Forelimb muscle (tissue), 1 donor: Measurements from ENCODE around the gene PGA3. TPM values are rescaled to one million over a fixed set of nuclear protein-coding genes. Genes with fewer than 3 reads are reported as not detected.
"Not testable (repeated sequence)": the region's sequence is repeated elsewhere in the genome, so short reads cannot be mapped to it uniquely, and the experiment has no call there.

Experiments
- DNase-seq: peaks from one replicate; pipeline ENCODE4 v3.0.0-alpha.2; 2013; ENCODE audit warnings: low read depth
- polyA plus RNA-seq: library from polyadenylated mRNA; unstranded; fragments of 120-200 nt; gene quantifications from one replicate; pipeline ENCODE4 v1.2.1, GENCODE V29; 2013; ENCODE audit not compliant: insufficient read length

Gene PGA3
- polyA plus RNA-seq, result 1.5 TPM

- not testable (repeated sequence) for DNase-seq
These were observed at the start of gene PGA3 for GRCh38 chr11:61202950-61203746. Gene PGA3, plus strand, starts transcription at chr11:61203515. Its CDS starts 50 bp downstream, at chr11:61203565.

DNA sequence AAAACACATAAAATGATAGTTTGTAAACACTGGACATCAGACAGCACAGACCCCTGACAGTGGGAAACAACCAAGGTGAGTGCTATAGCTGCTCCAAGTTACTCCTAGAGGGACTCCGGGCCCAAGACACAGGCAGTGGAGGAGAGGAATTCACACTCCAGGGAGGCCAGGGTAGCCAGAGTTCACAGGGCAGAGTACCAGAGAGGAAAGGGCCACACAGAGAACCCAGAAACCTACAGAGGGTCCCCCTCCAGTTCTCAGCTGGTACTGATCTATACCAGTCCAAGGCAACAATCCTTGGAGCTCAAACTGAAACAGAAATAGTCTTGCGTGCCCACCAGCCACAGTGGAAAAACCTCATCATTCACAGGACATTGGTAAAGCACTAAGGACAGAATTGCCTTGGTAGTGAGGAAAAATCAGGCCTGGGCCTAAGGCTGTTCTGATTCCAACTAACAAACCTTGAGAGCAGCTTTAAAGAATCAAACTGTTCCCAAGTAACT, 49.7 kb upstream of the PGA3 start:
- no peak for DNase-seq

DNA sequence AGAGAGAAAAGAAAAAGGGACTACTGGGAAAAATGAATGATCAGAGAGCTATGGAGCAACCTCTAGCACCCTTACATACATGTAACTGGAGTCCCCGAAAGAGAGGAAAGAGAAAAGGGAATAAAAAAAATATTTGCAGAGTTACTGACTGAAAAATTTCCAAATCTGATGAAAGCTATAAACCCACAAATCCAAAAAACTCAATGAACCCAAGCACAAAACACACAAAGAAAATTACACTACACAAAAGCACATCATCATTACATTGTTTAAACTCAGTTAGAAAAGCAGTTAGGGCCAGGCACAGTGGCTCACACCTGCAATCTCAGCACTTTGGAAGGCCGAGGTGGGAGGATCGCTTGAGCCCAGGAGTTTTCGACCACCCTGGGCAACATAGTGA, 48.8 kb upstream of the PGA3 start:
- no peak for DNase-seq

DNA sequence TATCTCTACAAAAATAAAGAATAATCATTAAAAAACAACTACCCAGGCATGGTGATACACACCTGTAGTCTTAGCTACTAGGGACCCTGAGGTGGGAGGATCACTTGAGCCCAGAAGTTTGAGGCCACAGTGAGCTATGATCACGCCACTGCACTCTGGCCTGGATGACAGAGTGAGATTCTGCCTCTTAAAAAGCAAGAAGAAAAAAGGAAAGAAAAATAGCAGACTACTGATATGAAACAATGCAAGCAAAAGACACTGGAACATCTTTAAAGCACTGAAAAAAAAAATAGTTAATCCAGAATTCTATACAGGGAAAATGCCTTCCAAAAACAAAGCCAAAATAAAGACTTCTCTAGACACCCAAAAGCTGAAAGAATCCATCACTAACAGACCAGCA, 48.0 kb upstream of the PGA3 start:
- no peak for DNase-seq

DNA sequence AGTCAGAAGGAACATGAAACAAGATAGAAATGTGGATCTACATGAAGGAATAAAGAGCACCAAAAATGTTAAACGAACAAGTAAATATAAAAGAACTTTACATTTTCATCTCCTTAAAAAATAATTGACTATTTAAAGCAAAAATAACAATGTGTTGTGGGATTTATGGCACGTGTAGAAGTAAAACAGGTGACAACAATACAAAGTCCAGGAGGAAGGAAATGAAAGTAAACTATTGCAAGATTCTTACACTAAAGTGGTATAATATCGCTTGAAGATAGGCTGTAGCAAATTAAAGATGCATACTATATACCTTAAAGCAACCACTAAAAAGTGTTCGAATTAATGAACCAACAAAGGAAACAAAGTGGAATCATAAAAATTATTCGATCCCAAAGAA, 47.6 kb upstream of the PGA3 start:
- no peak for DNase-seq

DNA sequence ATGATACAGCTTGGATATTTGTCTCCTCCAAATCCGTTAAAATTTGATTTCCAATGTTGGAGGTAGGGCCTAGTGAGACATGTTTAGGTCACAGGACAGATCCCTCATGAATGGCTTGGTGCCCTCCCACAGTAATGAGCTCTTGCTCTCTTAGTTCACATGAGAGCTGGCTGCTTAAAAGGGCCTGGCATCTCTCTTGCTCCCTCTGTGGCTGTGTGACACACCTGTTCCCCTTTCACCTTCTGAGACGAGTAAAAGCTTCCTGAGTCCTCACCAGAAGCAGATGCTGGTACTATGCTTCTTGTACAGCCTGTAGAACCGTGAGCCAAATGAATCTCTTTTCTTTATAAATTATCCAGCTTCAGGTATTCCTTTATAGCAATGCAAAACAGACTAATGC, 45.6 kb upstream of the PGA3 start:
- no peak for DNase-seq

DNA sequence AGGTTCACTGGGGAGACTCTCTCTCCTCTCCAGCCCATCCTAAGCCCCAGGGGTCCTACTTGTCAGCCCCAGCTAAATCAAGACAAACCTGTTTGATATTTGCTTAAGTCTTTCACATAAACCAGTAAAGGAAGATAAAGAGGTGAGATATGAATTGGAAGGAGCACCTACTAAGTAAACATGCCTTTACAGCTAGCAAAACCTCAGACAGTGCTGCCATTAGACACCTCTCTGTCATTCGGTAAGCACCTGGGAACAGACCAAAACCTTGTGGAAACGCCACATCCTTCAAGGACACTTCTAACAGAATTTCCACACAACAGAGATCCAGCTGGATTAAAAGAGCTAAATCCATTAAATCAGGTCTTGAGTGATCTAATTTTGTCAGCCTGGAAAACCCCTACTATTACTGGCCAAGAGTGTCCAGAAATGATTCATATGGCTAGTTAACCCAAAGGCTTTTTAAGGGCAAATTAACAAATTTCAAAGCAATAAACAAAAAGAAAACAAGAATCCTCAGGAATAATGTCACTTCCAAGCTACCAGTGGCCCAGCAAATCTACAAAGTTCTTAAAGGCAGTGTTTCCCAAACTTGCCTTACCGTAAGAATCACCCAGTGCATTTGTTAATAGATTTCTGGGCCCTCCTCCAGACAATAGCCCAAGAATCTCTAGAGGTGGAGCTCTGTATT, 44.5 kb upstream of the PGA3 start:
- DNase-seq, result no peak

GRCh38 chr11:61160487-61161189, 42.7 kb upstream of the PGA3 start:
- DNase-seq, result no peak

DNA sequence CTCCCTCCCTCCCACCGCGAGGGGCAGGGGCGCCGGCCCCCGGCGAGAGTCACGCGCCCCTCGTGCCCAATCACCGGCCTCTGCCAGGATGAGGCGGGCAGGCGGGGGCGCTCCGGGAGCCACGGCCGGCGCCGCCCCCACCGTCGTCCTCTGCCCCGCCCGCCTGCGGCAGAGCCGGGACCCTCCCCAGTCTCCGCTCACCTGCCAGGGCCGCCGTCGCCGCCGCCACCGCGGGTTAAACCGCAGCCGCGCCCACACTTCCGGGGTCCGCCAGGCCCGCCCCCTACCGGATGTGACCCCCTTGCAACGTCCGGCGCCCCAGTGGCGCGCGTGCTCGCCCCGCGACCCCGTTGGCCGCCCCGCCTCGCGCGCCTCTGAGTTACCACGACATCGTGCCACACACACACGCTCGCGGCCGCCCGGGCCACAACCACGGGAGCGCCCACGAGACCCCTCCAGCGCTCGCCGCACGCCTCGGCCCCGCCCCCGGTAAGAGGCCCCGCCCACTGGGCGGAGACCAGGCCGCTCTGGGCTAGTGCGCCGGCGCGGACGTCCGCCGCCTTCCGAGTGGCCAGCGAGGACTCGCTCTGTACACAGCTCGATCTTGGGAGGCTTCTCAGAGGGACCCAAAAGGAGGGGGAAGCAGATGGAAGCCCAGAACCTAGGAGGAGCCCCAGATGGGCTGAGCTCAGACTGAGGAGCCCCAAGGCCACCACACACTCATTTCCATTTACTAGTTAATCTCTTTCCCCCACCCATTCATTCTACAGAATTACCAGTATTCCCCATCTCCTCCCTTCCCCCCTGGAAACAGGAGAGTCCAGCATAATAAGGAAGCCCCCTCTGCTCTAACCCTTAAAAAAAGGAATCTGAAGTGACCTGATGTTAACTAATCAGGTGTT, 41.9 kb upstream of the PGA3 start, which contains the start of gene VPS37C:
Gene VPS37C, minus strand, starts transcription at position 237 of the 902 bp plus-strand sequence. CDS start 22,597 bp downstream, outside the sequence.
- DNase-seq, result peak; percentile 62

- DNase-seq, result no peak
These were observed 41.0 kb upstream of the PGA3 start for GRCh38 chr11:61162092-61162941.

GRCh38 chr11:61163021-61163420, 40.3 kb upstream of the PGA3 start:
- no peak for DNase-seq

GRCh38 chr11:61163714-61164605, 39.4 kb upstream of the PGA3 start:
- DNase-seq, result no peak

DNA sequence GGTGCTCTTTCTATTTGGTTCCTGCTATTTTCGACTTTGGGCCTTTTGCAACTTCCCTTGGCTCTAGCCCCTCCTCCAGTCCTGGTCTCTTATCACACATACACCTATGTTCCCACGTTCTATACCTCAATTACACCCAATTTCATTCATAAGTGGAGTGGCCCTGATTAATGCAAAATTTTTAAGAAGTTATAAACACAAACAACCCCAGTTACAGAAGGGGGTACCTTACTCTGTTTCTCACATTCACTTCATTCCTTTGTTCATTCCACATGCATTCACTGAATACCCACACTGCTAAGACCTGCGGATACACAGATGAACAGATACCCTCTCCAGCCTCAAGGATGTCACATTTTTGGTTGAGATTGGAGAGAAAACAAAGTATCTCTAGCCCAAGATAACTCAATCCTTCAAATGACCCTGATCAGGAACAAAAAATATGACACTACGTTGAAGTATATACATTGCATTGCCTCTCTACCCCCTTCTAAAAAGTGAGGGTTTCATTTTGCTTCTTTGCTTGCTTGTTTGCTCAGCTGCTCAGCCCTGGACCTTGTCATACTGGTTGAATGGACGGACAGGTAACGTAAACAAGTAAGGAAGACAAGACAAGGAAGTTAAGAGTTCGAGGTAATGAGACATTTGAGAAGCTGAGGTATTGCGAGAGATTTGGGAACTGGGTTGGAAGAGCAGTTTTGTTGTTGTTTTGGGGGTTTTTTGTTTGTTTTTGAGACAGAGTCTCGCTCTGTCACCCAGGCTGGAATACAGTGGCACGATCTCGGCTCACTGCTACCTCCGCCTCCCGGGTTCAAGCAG, 38.5 kb upstream of the PGA3 start:
- DNase-seq, result no peak

GRCh38 chr11:61165785-61166184, 37.5 kb upstream of the PGA3 start:
- not testable (repeated sequence) for DNase-seq

- not testable (repeated sequence) for DNase-seq
These were observed 37.0 kb upstream of the PGA3 start for GRCh38 chr11:61166331-61166730.

GRCh38 chr11:61168042-61168688, 35.1 kb upstream of the PGA3 start:
- DNase-seq, result no peak

GRCh38 chr11:61168800-61169199, 34.5 kb upstream of the PGA3 start:
- no peak for DNase-seq

DNA sequence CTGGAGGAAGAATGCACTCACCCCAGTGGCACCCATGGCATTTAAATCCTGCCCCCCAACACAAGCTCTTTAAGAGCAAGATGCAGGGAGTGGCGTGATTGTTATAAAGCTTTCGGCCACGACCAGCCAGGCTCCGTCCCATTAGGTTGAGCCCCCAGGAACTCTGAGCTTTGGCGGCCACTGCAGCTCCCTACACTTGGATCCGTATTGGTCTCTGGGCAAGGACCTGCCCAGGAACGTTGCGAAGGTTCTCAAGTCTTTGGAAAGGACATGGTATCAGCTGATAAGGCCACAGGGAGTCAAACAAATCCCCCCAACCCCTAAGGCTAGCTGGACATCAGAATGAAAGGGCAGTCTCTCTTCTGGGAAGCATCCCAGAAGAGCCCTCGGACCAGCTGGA, 32.7 kb upstream of the PGA3 start:
- no peak for DNase-seq
